GM21528 (cell line): ENCODE results near the gene DIS3L2.
"Not testable (repeated sequence)": the region's sequence is repeated elsewhere in the genome, so short reads cannot be mapped to it uniquely, and the experiment has no call there.

Source experiments
- ATAC-seq: cut with Tn5 transposase; IDR thresholded peaks from one replicate; pipeline ENCODE4 v1.9.1; 2021; ENCODE audit warnings: mild to moderate bottlenecking, moderate library complexity; ENCODE audit not compliant: unreplicated experiment, low FRiP score

DIS3L2 gene

DNA sequence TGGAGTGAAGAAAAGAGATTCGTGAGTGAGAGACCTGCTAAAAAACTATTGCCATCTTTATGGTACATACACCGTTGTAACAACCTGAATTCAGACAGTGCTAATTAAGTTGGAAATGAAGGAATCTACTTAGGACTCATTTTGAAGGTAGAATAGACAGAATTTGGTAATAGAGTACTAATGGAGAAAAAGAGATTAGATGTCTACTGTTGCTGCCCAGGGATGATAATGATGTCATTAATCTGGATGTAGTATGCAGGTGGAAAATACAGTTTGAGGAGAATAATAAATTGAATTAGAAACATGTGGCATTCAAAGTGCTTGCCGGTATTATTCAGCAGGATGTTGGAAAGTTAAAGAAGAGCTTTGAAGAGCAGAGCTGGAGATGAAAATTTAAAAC, 44.7 kb downstream of the DIS3L2 start:
- ATAC-seq: no peak

GRCh38 chr2:232008907-232009638, 47.6 kb downstream of the DIS3L2 start:
- ATAC-seq: no peak

GRCh38 chr2:232009639-232010274, 48.2 kb downstream of the DIS3L2 start:
- no peak for ATAC-seq

- no peak for ATAC-seq
These were observed 52.3 kb downstream of the DIS3L2 start for GRCh38 chr2:232013701-232014353.

DNA sequence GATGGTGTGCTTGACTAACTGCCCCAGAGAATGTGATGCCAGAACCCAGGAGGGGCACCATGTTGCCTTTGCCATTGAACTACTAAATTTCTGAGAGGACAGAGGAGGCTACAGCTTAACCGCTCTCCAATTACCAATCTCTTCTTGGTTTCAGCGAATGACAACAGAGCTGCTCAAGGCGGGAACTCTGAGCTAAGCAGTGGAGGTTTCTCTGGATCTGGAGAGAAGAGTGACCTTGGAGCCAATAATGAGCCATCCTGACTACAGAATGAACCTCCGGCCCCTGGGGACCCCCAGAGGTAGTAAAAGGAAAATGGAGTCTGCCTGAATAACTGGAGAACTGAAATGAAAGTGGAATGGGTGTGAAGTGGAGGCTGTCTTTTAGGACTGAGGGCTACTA, 53.2 kb downstream of the DIS3L2 start:
- no peak for ATAC-seq

- no peak for ATAC-seq
These were observed 56.7 kb downstream of the DIS3L2 start for GRCh38 chr2:232018181-232018580.

DNA sequence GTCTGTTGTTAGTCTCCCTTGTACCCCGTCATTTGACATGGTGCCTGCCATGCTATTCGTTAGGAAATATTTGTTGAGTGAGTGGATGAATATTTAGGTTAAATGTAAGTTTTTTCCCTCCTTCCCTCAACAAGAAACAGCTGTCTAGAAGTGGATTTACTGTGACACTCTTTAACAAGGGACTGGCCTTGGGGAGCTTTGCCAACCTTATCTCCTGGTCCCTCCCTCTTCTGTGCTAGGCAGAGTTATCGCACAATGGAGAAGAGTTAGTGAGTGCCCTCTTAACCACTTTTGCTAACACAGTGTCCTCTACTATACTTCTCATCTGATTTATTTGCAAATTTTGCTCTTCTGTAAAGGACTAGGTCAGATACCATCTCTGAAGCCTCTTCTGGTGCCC, 61.2 kb downstream of the DIS3L2 start:
- no peak for ATAC-seq

DNA sequence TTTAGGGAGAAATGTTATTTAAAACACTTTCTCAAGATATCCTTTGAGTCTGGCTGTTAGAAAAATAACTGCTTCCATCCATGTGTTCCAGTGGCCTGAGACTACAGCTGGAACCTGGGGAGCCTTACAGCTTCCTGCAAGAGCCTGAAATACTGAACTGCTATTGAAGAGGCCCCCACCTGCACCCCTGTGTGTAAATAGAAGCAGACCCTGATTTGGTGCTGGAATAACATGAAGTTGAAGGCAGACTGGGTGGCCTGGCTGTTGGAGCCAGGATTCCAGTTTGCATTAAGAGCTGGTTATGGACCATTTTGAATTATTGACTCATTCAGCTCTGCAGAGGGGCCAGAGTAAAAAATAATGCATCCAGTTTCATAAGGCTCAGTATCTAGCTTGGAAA, 61.9 kb downstream of the DIS3L2 start:
- no peak for ATAC-seq

DNA sequence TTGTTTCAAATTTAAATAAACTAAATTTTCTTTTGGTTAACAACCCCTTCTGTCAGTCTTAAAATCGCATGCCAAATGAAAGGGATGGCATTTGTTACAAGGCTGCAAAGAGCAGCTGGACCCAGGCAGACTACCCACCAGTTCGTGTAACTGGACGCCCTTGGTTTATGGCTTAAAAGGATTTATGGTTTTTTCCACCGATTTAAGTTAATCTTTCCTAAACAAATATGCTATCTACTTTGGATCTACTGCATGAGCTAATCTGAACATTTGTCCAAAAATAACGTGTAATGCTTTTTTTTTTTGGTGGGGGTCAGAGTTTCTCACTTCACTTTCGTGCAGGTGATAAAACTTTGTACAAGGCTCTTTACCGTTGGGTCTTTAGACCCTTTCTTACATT, 62.9 kb downstream of the DIS3L2 start:
- no peak for ATAC-seq

DNA sequence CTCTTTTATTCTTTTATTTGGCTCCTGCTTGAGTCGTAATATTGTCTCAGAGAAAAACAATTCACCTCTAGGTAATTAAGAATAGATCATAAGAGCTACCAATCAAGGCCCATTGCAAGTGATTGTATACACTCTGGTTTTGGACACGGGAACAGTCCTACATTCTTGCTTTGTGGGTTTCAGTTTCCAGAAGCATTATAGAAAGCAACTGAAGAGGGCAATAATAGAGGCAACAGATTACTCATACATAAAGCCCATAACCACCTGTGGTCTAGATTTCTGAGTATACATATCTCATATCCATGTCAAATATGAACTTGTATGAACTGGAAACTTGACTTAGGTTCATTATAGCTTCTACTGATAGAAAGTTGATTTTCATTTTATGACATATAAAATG, 65.4 kb downstream of the DIS3L2 start:
- peak; percentile 95 for ATAC-seq

DNA sequence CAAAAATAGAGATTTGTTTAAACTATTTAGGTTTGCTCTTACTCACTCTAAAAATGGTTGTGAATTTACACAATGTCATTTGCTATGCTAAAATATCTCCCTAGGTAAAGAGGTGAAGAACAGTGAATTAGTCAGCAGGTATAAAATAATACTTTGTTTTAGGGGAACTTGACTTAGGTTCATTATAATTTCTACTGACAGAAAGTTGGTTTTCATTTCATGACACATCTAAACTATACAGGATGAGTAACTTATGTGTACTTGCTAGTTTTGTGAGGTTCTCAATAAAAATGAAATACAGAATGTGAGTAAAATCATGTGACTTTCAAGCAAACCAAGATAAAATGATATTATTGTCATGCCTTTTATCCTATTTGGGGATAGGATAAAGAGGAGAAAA, 66.0 kb downstream of the DIS3L2 start:
- ATAC-seq: no peak

- no peak for ATAC-seq
These were observed 66.6 kb downstream of the DIS3L2 start for GRCh38 chr2:232028071-232028470.

DNA sequence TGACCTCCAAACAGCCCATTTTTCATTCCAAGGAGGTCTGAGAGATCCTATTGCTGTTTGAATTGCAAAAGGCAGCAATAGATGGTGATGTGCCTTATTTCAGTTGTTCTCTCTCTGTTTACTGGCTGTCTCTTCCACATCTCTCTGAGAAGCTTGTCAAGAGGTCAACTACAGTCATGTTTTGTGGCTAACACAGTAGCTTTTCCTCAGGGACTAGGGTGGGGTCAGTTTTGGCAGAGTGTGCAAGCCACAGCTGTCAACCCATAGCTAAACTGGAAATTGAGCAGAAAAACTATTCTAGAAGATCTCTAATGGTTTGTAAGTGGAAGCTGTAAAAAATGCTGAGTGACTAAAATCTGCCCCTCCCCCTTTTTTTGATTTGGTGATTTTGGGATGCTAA, 67.1 kb downstream of the DIS3L2 start:
- no peak for ATAC-seq

DNA sequence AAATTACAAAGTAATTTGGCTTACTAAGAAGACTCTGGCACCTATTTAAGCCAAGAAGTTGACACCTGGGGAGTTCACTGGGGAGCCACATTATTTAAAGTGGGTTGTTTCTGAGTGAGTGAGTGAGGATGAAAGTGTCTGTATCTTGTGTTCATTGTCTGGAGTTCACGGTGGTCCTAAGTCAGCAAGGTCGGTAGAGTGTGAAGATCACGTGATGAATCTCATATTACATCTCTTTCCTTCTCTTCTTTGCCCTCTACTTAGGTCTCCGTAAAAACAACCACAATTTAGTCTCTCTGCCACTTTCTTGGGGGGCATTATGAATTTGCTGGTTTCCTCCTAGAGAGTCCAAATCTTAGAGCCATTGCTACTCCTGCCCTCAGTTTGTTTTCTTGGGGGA, 67.8 kb downstream of the DIS3L2 start:
- no peak for ATAC-seq

GRCh38 chr2:232030229-232030628, 68.7 kb downstream of the DIS3L2 start:
- no peak for ATAC-seq

GRCh38 chr2:232035292-232035691, 73.8 kb downstream of the DIS3L2 start:
- ATAC-seq: not testable (repeated sequence)

DNA sequence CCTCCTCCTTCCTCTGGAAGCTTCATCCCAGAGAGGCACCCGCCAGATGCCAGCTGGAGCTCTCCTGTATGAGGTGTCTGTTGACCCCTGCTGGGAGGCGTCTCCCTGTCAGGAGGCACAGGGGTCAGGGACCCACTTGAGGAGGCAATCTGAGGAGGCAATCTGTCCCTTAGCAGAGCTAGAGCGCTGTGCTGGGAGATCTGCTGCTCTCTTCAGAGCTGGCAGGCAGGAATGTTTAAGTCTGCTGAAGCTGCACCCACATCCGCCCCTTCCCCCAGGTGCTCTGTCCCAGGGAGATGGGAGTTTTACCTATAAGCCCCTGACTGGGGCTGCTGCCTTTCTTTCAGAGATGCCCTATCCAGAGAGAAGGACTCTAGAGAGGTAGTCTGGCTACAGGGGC, 75.4 kb downstream of the DIS3L2 start:
- ATAC-seq: not testable (repeated sequence)

- no peak for ATAC-seq
These were observed 76.9 kb downstream of the DIS3L2 start for GRCh38 chr2:232038251-232038880.

GRCh38 chr2:232038881-232039485, 77.5 kb downstream of the DIS3L2 start:
- ATAC-seq: no peak

GRCh38 chr2:232042911-232043574, 81.5 kb downstream of the DIS3L2 start:
- no peak for ATAC-seq
